ENCODE measurements around the gene RAB34.
A peak's percentile ranks its signal among the peaks of the same experiment; 100 is the strongest.
"Not testable (repeated sequence)": the region's sequence is repeated elsewhere in the genome, so short reads cannot be mapped to it uniquely, and the experiment has no call there.

The RAB34 gene

DNA sequence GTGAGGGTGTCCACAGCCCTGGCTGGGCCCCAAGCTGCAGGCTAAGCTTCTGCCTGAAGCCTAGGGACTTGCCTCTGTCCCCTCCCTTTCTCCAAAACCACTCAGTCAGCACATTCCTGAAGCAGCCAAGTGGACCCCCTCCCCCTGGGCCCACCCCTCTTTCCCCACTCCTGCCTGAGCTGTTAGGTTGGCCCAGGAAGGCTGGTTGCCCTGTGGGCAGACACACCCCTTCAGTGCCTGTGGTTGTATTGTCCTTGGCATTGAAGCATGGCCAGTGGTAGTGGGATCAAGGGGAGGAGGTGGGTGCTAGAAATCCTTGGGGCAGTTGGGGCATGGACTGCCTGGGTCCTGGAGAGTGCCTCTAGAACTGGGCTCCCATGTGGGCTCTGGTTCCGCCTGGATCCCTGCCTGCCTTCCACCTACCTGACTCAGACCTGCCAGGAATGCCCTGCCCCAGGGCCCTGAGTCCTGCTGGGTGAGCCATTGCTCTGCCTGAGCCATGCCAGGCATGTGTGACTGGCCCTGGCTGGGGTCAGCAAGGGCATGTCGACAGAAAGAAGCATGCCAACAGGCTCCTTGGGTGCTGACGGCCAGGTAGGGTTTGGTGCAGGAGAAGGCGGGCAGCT, 28.2 kb upstream of the RAB34 start:
- no peak for DNase-seq

DNA sequence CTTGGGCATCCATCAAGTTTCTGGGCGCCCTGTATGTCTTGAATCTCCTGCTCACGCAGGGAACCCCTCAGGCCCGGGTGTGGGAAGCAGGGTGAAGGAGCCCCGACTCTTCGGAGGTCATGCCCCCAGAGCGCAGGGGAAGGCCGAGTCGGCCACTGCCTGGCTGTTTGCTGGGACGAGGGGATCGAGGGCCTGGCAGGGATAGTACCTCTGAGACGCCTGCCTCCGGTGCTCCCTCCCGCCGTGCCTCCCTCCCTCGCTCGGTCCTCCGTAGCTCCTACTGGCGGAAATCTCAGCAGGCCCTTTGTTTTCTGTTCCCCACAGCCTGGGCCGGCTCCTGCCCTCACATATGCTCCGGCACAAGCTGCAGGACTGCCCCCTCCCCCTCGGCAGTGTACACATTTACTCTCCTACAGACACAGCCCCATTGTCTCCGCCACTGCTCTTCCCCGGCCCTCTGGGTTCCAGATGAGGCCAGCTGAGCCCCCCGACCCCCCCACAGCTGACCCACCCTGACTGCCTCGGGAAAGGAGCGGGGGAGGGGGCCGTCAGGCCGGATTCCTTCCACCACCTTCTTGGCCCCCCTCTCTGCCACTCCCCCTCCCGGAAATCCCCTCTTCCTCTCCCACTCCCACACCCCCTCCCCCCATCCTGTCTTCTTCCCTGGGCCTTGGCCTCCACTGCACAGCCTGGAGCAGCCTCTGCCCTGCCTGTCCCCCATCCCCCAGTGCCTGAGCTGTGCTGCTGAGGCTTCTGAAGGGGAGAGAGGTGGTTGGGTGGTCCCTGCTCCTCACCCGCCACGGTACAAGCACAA, 27.5 kb upstream of the RAB34 start:
- DNase-seq = peak; percentile 42

DNA sequence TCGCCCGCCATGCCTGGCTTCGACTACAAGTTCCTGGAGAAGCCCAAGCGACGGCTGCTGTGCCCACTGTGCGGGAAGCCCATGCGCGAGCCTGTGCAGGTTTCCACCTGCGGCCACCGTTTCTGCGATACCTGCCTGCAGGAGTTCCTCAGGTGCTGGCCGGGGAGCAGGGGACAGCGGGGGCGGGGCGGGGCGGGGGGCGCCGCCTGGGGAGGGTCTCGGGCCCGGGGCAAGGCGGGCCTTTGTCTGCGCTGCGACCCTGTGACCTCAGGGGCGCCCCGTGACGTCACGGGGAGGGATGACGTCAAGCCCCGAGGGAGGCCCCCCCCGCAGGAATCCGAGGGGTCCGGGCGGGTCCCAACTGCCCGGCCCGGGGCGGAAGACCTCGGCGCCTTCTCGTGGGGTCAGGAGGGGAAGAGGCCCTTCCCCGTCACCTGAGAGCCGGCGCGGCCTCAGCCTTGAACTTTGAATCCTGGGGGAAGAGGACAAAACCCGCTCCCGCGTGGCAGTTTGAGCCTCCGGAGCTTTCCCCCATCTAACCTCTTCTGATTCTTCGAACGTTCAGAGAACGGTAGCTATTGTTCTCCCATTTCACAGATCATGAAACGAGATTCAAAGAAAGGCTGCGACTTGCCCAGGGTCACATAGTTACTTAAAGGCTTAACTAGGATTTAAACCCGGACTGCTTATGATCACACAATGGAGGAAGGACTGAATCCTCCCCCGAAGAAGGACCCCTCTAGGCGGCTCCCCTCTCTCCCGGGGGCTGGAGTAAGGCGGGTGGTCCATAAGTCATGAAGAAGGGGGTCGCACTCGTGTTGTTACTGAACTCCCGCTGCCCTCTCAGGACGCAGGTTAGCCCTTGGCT, 26.7 kb upstream of the RAB34 start:
- peak; percentile 78 for DNase-seq

DNA sequence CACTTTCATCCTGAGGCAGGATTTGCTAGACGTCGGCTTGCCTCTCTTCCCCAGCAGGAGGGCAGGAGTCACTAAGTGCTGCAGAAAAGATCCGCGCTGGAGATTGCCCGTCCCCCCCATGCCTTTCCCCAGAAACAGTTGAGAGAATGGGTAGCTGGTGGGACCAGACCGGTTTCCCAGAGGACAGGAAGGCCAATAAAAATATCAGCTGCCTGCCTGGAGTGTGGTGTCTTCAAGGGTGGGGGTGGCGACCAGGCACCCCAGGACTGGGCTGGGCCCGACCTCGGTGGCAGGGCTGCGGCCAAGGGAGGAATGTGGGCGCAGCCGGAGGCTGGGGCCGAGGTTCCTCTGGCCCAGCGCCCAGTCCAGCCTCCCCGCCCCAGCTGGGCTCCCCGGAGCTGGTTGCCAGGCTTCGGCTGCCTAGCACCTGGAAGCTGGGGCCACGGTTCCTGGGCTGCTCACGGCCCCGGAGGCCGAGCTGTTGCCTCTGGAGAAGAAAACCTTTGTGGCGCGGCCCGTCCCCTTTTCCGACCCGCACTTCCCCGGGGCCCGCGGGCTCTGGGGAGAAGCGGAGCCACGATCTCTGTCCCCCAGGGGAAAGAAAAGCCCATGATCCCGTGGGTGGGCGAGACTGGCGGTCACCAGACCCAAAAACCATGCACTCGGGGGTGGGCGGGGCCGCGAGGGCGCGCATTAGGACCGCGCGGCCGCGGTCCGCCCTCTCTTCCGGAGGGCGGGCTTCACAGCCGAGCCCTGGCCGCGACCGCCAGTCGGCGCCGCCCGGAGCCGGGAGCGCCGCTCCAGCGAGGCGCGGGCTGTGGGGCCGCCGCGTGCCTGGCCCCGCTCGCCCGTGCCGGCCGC, 25.8 kb upstream of the RAB34 start, which contains the start of gene TRAF4:
TSS of gene TRAF4 (plus strand) at position 769 of the 861 bp plus-strand sequence. CDS start 102 bp downstream, outside the sequence.
- DNase-seq = peak; percentile 85

DNA sequence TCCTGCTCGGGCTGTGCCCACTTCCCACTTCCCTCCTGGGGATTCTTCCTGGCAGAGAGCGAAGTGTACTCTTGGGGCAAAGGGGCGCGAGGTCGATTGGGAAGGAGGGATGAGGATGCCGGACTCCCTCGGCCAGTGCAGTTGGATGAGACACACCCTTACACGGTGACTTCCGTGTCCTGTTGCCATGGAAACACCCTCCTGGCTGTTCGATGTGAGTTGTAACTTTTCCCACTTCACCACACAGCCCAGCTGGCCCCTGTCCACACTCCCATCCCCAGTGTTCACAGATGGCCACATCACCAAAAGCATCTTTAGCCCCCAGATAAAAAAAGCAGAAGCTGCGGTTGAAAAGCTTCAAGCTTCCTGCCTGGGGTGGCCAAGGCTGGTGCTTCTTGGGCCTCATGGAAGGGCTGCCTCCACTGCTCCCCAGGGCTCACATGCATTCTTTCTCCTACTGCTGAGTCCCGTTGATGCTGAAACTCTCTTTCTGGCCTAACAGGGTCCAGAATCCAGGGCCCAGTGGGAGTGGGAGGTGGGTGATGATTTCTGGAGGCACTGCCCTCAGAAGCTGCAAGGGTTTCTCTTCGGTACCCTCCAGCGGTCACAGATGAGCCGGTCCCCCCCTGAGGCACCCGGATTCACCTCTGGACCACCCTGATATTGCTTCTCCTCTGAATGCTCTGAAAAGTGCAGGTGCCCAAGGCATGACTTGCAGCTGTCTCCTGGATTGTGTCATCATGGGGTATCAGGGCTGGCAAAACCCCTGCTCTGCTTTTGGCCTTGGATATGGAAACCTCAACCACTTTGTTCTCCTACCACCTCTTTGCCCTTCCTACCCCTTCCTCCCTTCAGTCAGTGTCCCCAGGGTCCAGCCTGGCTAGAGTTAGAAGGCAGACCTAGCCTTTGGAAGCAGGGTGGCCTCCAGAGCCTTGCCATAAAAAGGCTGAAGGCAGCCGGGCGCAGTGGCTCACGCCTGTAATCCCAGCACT, 24.0 kb upstream of the RAB34 start:
- DNase-seq = no peak

DNA sequence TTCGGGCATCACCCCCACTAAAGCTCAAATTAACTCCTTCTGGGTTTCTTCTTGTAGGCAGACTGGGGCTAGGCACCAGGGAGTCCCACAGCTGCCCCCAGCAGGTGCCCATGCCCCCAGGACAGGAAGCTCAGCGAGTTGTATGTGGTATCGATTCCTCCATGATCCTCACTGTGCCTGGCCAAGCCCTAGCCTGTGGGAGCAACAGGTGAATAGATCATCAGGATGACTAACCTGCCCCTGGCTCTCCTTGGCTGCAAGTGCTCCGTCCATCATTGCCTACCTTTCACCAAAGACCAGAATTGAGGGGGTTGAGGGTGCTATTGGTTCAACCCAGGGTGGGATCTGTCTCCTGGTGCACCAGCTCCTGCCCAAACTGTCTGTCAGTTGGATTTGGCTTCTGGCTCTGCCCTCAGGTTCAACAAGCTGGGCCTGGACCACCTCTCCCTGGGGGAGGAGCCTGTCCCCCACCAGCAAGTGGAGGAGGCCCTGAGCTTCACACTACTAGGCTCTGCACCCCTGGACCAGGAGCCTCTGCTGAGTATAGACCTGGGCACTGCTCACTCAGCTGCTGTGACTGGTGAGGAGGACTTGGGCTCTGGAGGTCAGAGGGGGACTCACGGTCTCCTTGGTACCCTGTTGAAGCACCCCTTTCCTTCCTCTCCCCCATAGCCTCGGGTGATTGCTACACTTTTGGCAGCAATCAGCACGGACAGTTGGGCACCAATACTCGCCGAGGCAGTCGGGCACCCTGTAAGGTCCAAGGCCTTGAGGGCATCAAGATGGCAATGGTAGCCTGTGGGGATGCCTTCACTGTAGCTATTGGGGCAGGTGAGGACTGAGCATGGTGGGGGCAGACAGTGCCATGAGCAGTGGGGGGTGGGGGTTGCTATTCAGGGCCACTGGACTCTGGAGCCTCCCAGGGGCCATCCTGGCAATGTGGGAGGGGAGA, 23.0 kb upstream of the RAB34 start:
- DNase-seq = no peak

DNA sequence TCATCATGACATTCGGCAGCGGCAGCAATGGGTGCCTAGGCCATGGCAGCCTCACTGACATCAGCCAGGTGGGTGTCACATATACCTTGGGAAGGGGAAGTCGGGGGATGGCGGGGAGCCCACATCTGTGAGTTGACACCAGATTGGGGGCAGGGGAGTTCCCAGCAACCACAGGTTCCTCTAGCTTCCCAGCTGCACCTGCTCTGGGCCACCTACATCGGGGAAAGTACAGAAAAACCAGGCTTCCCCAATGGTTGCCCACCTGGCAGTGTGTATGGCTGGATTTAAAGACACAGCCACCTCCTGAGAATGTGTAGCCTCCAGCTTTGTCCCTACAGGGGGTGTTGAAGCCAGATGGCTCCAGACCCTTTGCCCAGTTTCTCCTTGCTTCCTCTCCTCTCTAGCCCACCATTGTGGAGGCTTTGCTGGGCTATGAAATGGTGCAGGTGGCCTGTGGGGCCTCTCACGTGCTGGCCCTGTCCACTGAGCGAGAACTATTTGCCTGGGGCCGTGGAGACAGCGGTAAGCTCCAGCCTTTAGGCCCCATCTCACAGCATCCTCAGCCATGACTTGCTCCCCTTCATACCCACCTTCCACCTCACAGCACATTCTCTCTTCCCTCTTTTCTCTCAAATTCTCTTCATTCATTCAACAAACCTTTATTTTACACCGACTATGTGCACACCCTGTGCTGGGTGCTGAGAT, 21.2 kb upstream of the RAB34 start:
- peak; percentile 47 for DNase-seq

DNA sequence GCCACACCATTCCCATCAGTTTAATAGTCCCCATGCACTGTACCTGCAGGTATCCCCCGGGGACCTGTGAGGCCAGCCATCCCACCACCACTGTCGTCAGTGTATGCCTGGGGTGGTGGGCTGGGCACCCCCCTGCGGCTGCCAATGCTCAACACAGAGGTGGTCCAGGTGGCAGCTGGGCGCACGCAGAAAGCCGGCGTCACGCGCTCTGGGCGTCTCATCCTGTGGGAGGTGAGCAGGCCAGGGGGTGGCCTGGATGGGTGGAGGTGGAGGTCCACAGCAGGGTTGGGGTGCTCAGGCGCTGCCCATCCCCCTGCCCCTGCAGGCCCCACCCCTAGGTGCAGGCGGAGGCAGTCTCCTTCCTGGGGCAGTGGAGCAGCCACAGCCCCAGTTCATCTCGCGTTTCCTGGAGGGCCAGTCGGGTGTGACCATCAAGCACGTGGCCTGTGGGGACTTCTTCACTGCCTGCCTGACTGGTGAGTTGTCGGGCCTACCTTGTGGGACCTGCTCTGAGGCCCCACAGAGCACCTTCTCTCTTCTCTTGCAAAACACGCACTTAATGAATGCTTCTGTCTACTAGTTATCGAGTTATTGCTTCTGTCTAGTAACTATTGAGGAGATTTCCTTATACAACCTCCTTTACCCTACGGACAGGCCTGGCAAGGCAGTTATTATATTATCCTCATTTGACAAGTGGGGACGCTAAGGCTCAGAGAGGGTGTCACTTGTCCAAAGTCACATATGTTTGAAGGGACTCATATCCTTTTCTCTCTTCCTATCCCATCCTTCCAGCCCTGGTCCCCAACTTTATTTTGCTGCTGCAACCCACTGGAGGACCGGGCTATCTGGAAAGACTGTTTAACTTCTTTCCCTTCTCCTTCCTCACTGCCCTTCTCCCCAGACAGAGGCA, 20.4 kb upstream of the RAB34 start:
- no peak for DNase-seq

DNA sequence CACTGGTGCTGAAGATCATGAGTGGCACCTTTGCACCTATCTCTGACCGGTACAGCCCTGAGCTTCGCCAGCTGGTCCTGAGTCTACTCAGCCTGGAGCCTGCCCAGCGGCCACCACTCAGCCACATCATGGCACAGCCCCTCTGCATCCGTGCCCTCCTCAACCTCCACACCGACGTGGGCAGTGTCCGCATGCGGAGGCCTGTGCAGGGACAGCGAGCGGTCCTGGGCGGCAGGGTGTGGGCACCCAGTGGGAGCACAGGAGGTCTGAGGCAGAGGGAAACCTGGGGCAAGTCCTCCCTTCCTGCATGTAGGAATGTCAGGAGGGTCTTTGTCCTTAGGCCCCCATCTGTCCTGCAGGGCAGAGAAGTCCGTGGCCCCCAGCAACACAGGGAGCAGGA, 19.6 kb upstream of the RAB34 start:
- DNase-seq = no peak

DNA sequence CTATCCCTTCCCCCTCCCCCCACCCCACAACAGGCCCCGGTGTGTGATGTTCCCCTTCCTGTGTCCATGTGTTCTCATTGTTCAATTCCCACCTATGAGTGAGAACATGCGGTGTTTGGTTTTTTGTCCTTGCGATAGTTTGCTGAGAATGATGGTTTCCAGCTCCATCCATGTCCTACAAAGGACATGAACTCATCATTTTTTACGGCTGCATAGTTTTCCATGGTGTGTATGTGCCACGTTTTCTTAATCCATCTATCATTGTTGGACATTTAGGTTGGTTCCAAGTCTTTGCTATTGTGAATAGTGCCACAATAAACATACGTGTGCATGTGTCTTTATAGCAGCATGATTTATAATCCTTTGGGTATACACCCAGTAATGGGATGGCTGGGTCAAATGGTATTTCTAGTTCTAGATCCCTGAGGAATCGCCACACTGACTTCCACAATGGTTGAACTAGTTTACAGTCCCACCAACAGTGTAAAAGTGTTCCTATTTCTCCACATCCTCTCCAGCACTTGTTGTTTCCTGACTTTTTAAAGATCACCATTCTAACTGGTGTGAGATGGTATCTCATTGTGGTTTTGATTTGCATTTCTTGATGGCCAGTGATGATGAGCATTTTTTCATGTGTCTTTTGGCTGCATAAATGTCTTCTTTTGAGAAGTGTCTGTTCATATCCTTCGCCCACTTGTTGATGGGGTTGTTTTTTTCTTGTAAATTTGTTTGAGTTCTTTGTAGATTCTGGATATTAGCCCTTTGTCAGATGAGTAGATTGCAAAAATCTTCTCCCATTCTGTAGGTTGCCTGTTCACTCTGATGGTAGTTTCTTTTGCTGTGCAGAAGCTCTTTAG, 18.5 kb upstream of the RAB34 start:
- not testable (repeated sequence) for DNase-seq

DNA sequence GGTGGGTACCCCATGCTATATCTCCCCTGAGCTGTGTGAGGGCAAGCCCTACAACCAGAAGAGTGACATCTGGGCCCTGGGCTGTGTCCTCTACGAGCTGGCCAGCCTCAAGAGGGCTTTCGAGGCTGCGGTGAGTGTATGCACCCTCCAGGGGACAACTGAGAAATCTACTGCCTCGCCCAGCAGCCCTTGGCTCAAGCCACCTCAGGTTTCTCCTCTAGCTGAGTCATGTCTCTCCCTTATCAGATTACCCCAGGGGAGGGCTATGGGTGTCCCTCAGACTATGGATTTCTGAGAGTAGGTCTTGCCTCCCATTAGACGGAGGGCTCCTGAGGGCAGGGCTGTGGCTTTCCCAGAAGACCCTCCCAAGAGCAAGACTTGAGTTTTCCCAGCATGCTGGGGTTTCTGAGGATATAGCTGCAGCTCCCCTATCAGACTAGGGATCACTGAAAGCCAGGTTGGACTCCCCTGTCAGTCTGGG, 17.6 kb upstream of the RAB34 start:
- no peak for DNase-seq

DNA sequence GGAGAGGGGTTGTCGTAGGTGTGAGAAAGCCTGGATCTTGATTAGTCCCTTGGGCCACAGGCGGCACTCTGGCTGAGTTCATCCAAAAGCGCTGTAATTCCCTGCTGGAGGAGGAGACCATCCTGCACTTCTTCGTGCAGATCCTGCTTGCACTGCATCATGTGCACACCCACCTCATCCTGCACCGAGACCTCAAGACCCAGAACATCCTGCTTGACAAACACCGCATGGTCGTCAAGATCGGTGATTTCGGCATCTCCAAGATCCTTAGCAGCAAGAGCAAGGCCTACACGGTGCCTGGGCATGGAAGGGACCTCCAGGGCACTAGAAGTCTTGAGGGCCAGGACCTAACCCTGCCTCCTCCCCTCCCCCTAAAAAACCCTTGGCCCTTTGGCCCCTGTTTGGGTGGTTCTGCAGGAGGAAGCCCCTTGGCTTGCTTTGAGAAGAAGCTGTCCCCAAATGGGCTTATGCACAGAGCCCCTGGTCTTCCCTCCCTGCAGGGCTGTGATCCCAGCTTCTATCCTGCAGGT, 17.1 kb upstream of the RAB34 start:
- no peak for DNase-seq

DNA sequence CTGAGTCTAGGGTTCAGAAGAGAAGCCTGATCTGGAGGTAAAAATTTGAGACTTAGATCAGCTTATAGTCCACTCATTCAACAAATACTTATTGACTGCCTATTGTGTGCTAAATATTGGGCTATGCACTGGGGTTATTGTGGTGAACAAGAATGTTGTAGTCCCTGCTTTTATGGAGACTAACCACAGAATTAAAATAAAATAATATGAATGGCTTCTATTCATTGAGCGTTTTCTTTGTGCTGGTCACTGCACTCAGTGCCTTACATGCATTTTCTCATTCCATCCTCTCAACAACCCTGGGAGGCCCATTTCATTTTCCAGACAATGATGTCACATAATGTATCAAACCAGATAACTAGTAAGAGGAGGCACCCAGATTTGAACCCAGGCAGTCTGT, 15.7 kb upstream of the RAB34 start:
- DNase-seq = no peak

DNA sequence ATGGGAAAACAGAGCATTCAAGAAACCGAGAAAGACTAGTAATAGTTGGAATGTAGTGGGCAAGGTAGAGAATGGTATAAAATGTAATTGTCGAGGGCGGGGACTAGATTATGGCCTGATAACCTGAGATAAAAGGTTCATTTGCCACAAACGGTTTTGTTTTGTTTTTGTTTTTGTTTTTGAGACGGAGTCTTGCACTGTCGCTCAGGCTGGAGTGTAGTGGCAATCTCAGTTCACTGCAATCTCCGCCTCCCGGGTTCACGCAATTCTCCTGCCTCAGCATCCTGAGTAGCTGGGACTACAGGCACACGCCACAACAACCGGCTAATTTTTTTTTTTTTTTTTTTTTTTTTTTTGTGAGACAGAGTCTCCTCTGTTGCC, 12.3 kb upstream of the RAB34 start:
- DNase-seq = no peak

DNA sequence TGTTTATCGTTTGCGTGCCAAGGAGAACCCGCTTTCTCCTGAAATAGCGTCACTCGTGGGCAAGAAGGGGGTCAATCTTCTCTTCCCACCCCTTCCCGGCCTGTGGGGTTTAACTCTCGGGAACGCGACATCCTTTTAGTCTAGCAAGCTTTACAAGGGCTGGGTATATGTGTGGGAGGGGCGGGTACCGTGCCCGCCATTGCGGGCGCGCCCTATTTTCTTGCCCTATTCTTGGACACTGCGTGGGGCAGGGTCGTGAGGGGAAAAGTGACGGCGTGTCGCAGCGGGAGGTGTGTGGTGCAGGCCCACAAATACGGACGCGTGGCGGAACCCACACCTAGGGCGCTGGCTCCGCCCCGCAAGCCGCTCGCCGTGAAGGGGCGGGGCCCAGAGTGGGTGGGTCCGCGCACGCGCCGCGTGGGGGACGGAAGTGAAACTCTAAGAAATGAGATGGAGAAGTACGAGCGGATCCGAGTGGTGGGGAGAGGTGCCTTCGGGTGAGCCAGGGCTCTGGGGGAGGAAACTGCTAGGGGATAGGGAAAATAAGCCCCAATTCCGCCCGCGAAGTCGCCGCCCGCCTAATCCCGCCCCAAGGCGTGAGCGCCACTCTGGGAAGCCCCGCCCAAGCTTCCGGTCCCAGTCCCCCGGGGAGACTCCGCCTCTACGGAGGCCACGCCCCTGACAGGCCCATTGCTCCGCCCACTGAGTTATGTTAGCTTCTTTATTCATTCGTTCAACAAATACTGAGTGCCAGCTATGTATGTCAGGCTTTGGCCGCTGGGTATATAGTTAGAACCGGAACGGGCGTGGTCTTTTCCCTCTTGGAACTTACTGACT, 10.9 kb upstream of the RAB34 start, which contains the start of gene NEK8:
TSS of gene NEK8 (plus strand) at position 425 of the 837 bp plus-strand sequence. CDS start at position 451, 26 bp downstream.
- DNase-seq = peak; percentile 99

Data from activated CD4-positive, alpha-beta T cell treated with anti-CD3 and anti-CD28 coated beads for 48 hours (primary cell).